Neural progenitor cell (in vitro differentiated cells): ENCODE data around the gene PDRG1. TPM values are rescaled to one million over a fixed set of nuclear protein-coding genes. Genes with fewer than 3 reads are reported as not detected.

Source experiments
- DNase-seq: peaks from one replicate; pipeline ENCODE4 v3.0.0-alpha.2; 2016; ENCODE audit warnings: low spot score
- H2AFZ ChIP-seq: fragments of 200-600 bp; sonication (generic); replicated peaks from 2 replicates; pipeline ENCODE4 v1.6.1; 2016; ENCODE audit warnings: antibody characterized with exemption
- H3F3A ChIP-seq: fragments of 200-600 bp; sonication (generic); 2 replicates; pipeline ENCODE4 v1.6.1; 2016; ENCODE audit warnings: antibody characterized with exemption, low read depth
- H3K27ac ChIP-seq: fragments of 200-600 bp; sonication (generic); 2 replicates; pipeline ENCODE4 v1.5.1; 2016; ENCODE audit warnings: mild to moderate bottlenecking
- H3K27me3 ChIP-seq: fragments of 200-600 bp; sonication (generic); 2 replicates; pipeline ENCODE4 v1.6.1; 2016; ENCODE audit warnings: mild to moderate bottlenecking, moderate library complexity
- H3K36me3 ChIP-seq: fragments of 200-600 bp; sonication (generic); 2 replicates; pipeline ENCODE4 v1.5.1; 2016
- H3K4me1 ChIP-seq: fragments of 200-600 bp; sonication (generic); 2 replicates; pipeline ENCODE4 v1.6.1; 2016; ENCODE audit warnings: mixed run types
- H3K4me2 ChIP-seq: fragments of 200-600 bp; sonication (generic); 2 replicates; pipeline ENCODE4 v1.6.1; 2016
- H3K4me3 ChIP-seq: fragments of 200-600 bp; sonication (generic); 2 replicates; pipeline ENCODE4 v1.5.1; 2016
- H3K79me2 ChIP-seq: fragments of 200-600 bp; sonication (generic); 2 replicates; pipeline ENCODE4 v1.6.1; 2016; ENCODE audit warnings: low read depth
- H3K9ac ChIP-seq: fragments of 200-600 bp; sonication (generic); 2 replicates; pipeline ENCODE4 v1.6.1; 2016
- H3K9me3 ChIP-seq: fragments of 200-600 bp; sonication (generic); 2 replicates; pipeline ENCODE4 v1.5.1; 2016; ENCODE audit warnings: low read depth
- H4K20me1 ChIP-seq: fragments of 200-600 bp; sonication (generic); 2 replicates; pipeline ENCODE4 v1.6.1; 2016; ENCODE audit warnings: low read depth
- H3K27ac Mint-ChIP-seq: 3 replicates; pipeline ENCODE4 v1.8.0; 2021; ENCODE audit warnings: mixed read lengths
- H3K27me3 Mint-ChIP-seq: 2 replicates; pipeline ENCODE4 v1.8.0; 2022; ENCODE audit warnings: low read depth, mild to moderate bottlenecking, inconsistent platforms, moderate library complexity, mixed read lengths; ENCODE audit not compliant: insufficient read depth
- H3K36me3 Mint-ChIP-seq: 3 replicates; pipeline ENCODE4 v1.8.0; 2021; ENCODE audit warnings: mixed read lengths
- H3K4me1 Mint-ChIP-seq: 3 replicates; pipeline ENCODE4 v1.8.0; 2021; ENCODE audit warnings: mixed read lengths
- H3K4me3 Mint-ChIP-seq: 3 replicates; pipeline ENCODE4 v1.8.0; 2021; ENCODE audit warnings: mild to moderate bottlenecking, moderate library complexity, mixed read lengths
- H3K9me3 Mint-ChIP-seq: 3 replicates; pipeline ENCODE4 v1.8.0; 2020; ENCODE audit warnings: mixed read lengths
- EZH2 ChIP-seq: fragments of 200-600 bp; sonication (generic); IDR thresholded peaks from 2 replicates; pipeline ENCODE4 v1.6.1; 2017; ENCODE audit warnings: antibody characterized with exemption, mild to moderate bottlenecking, moderate library complexity
- EZH2phosphoT487 ChIP-seq: fragments of 200-600 bp; sonication (generic); IDR thresholded peaks from 2 replicates; pipeline ENCODE4 v1.6.1; 2017; ENCODE audit warnings: antibody characterized with exemption
- total RNA-seq: library from RNA; depleted of rRNA; stranded (reverse); fragments of >200 nt; gene quantifications from 2 replicates; pipeline ENCODE4 v1.2.3, GENCODE V29; 2015; ENCODE audit warnings: low replicate concordance
- TF ChIP-seq, protein P1 (sequence below): fragments of 200-600 bp; sonication (generic); IDR thresholded peaks from 2 replicates; pipeline ENCODE4 v1.5.1; 2017; ENCODE audit warnings: antibody characterized with exemption, mild to moderate bottlenecking

PDRG1 gene
- total RNA-seq, 1 donor from 2014 or later, result 11.1 TPM

DNA sequence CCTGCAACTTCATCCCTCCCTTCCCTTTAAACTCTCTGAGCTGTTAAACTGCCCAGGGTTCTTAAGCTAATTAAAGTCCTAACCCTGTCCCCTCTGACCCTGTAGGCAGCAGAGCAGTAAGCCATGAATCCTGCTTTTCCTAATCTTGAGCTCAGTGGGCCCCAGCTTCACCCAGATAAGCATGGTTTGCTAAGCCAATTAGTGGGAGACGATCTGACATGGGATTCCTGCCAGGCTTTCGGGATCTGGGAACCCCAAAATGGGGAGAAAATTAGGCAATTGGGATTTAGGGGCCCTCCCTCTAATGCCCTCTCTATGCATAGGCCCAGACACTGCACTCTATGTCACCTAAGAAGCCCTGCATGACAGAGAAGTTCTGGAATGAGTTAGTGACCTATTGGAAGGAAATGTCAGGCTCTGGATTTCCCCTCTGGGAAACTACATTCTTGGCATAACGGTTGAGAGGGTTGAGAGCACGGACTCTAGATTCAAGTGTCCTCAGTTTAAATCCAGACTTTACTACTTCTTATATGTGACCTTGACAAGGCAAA is 20.7 kb upstream of the PDRG1 start:
- Histone ChIP-seq H3F3A (peaks cover 69% of the 10 kb centered on the region), H3K4me2 (peak overlapping the region; percentile 55), H3K36me3 (no peaks in the 10 kb centered on the region), H3K27ac (no peak overlapping the region), H2AFZ (no peak overlapping the region), H3K4me1 (peaks cover 43% of the 10 kb centered on the region), H3K9ac (no peak overlapping the region), H4K20me1 (peaks cover 40% of the 10 kb centered on the region), H3K9me3 (no peaks in the 10 kb centered on the region), H3K27me3 (peaks cover 49% of the 10 kb centered on the region), H3K4me3 (no peak overlapping the region), H3K79me2 (no peaks in the 10 kb centered on the region)
- DNase-seq, result peak; percentile 78
- H3K36me3 Mint-ChIP-seq, result no peaks in the 10 kb centered on the region
- no peak overlapping the region for H3K27ac Mint-ChIP-seq
- H3K9me3 Mint-ChIP-seq, result no peaks in the 10 kb centered on the region
- peaks cover 41% of the 10 kb centered on the region for H3K27me3 Mint-ChIP-seq
- H3K4me1 Mint-ChIP-seq, result peaks cover 40% of the 10 kb centered on the region
- TF ChIP-seq EZH2, result no peak
- TF ChIP-seq EZH2phosphoT487, result peak; percentile 79
- TF ChIP-seq, protein P1, sequence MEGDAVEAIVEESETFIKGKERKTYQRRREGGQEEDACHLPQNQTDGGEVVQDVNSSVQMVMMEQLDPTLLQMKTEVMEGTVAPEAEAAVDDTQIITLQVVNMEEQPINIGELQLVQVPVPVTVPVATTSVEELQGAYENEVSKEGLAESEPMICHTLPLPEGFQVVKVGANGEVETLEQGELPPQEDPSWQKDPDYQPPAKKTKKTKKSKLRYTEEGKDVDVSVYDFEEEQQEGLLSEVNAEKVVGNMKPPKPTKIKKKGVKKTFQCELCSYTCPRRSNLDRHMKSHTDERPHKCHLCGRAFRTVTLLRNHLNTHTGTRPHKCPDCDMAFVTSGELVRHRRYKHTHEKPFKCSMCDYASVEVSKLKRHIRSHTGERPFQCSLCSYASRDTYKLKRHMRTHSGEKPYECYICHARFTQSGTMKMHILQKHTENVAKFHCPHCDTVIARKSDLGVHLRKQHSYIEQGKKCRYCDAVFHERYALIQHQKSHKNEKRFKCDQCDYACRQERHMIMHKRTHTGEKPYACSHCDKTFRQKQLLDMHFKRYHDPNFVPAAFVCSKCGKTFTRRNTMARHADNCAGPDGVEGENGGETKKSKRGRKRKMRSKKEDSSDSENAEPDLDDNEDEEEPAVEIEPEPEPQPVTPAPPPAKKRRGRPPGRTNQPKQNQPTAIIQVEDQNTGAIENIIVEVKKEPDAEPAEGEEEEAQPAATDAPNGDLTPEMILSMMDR, result no peak
- H3K4me3 Mint-ChIP-seq, result peak overlapping the region; percentile 27

DNA sequence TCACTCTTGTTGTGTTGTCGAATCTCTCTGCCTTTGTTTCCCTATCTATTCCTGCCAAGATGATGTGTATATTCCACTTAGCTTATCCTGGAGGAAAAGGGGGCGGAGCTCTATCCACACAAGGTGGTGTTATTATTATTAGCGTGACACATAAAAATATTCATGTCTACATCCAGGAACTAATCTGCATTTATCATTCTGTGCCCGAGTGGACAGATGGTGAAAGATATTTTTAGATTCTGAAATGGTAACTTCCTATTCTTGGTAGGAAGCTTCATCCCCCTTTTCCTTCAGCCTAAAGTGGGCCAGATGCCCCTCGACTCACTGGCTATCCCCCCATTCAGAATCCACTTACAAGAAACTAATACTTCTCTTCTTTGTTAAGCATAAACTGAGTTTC is 18.1 kb upstream of the PDRG1 start:
- Histone ChIP-seq H3K4me3 (no peak overlapping the region), H3K27ac (no peak overlapping the region), H3K27me3 (peaks cover 75% of the 10 kb centered on the region), H2AFZ (no peak overlapping the region), H3K36me3 (no peaks in the 10 kb centered on the region), H3K9ac (no peak overlapping the region), H3F3A (peaks cover 55% of the 10 kb centered on the region), H3K4me2 (no peak overlapping the region), H3K79me2 (no peaks in the 10 kb centered on the region), H4K20me1 (peaks cover 40% of the 10 kb centered on the region), H3K4me1 (peaks cover 30% of the 10 kb centered on the region), H3K9me3 (no peaks in the 10 kb centered on the region)
- Mint-ChIP-seq H3K9me3 (no peaks in the 10 kb centered on the region), H3K27me3 (peaks cover 53% of the 10 kb centered on the region), H3K4me1 (peaks cover 36% of the 10 kb centered on the region), H3K4me3 (peak overlapping the region; percentile 54), H3K36me3 (no peaks in the 10 kb centered on the region), H3K27ac (no peak overlapping the region)
- DNase-seq, result no peak
- TF ChIP-seq, protein P1, result no peak
- TF ChIP-seq EZH2phosphoT487 (no peak), EZH2 (no peak)

DNA sequence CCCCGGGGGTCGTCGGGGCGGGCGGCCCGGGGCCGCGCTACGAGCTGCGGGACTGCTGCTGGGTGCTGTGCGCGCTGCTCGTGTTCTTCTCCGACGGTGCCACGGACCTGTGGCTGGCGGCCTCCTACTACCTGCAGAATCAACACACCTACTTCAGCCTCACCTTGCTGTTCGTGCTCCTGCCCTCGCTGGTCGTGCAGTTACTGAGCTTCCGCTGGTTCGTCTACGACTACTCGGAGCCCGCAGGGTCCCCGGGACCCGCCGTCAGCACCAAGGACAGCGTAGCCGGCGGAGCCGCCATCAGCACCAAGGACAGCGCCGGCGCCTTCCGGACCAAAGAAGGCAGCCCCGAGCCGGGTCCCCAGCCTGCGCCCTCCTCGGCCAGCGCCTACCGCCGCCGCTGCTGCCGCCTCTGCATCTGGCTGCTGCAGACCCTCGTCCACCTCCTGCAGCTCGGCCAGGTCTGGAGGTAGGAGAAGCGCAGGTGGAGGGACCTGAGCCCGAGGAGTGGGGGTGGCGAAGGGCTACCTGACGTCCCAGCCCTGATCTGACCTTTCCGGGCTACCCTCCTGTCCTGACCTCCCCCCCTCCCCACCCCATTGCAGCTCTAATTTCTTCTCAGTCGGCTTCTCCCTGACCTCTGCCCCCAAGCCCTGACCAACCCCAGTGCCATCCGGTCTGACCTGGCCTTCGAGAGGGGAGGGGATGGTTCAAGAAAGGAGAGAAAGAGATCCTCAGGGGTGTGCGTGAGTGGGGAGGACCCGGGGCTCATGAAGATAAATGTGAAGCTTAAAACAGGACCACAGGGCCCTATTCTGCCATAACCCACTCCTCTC is 16.7 kb upstream of the PDRG1 start:
- TF ChIP-seq, protein P1, result no peak
- TF ChIP-seq EZH2phosphoT487 (peak; percentile 45), EZH2 (peak; percentile 41)
- Mint-ChIP-seq H3K4me3 (peak overlapping the region; percentile 87), H3K27ac (no peak overlapping the region), H3K36me3 (no peaks in the 10 kb centered on the region), H3K4me1 (peaks cover 24% of the 10 kb centered on the region), H3K9me3 (no peaks in the 10 kb centered on the region), H3K27me3 (peaks cover 53% of the 10 kb centered on the region)
- DNase-seq, result peak; percentile 96
- H3K79me2 ChIP-seq, result no peaks in the 10 kb centered on the region
- no peak overlapping the region for H3K27ac ChIP-seq
- peak overlapping the region; percentile 72 for H3K4me3 ChIP-seq
- peaks cover 40% of the 10 kb centered on the region for H4K20me1 ChIP-seq
- peaks cover 46% of the 10 kb centered on the region for H3F3A ChIP-seq
- no peaks in the 10 kb centered on the region for H3K9me3 ChIP-seq
- H3K4me1 ChIP-seq, result peaks cover 21% of the 10 kb centered on the region
- peaks cover 88% of the 10 kb centered on the region for H3K27me3 ChIP-seq
- no peak overlapping the region for H3K9ac ChIP-seq
- H3K4me2 ChIP-seq, result peak overlapping the region; percentile 94
- no peaks in the 10 kb centered on the region for H3K36me3 ChIP-seq
- H2AFZ ChIP-seq, result no peak overlapping the region
